Heart left ventricle (tissue), 13 donors: ENCODE measurements around the gene DPF1.

Experiments used
- CTCF ChIP-seq, 12 donors: fragments of 200-600 bp; sonication (generic) in 4 of 12; IDR thresholded peaks; one replicate each; pipeline versions ENCODE4 v1.5.0 to v1.8.0; 2018 to 2022; ENCODE audit warnings: antibody characterized with exemption in 12 of 12, mild to moderate bottlenecking in 5 of 12
- POLR2A ChIP-seq, 2 donors: fragments of 450-650 bp; IDR thresholded peaks; one replicate each; pipeline ENCODE4 v1.6.1; 2017; ENCODE audit warnings: antibody characterized with exemption in 2 of 2, mild to moderate bottlenecking in 2 of 2, moderate library complexity in 2 of 2
- donor health status: ischemic (EF 13 %, LVEDD 7.1; RV severe dilation, severe dysfunction).
- donor health status: DM: no; HTN: yes; CAD: no.
- donor health status: DM: no; HTN: no; CAD: no.
- donor health status: ischemic (EF 25% LVEDD 6.9; RV normal size, moderate dysfunction).
- donor health status: ischemic (EF 25% LVEDD 5.7; RV mildly dilated, moderate dysfunction).
- donor health status: ischemic (EF 35%, LVEDD 5.7; RV mildly dilated, moderate dysfunction).
- donor health status: nonischemic (EF 11% LVEDD 7.7; RV severe dilation, severe dysfunction).
- donor health status: DM: yes; HTN: yes; CAD: no.
- donor health status: PGD.
- donor health status: ischemic (EF 29% LVEDD 5.4; RV normal size, mild dysfunction).
- donor health status: nonischemic (EF 23%, LVEDD 6.1; RV moderate dilation, normal function).

DNA sequence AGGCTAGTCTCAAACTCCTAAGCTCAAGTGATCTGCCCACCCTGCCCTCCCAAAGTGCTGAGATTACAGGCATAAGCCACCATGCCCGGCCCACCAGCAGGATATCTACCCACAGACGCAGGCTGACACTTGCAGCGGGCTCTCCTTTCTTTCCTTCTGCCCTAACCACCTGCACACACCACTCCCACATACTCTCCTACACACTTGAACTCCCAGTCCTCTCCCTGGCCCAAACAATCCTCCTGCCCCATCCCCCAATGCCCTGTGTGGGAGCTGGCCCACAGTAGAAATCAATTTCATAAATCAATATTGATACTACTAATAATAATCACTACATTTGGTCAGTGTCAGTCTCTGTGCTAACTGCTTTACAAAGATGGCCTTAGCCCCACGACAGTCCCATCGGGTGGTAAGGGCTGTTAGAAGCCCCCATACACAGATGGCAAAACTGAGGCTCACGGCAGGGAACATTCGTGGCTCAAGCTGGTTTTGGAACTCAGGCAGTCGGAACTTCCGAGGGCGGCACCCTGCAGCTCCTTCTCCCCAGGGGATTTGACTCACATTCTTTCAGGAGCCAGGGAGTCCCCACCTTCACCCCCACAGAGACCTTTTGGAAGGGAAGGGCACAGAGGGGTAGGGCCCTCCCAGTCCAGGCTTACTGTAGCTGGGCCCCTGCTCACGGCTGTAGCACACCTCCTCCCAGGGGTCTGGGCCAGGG, 3.4 kb upstream of the DPF1 start:
- TF ChIP-seq CTCF (IDR thresholded peaks at IDR 0.05) = no peak
- TF ChIP-seq POLR2A (IDR thresholded peaks at IDR 0.05) = no peak
